HT1080 (cell line): Measurements from ENCODE around the gene HMBS. TPM values are rescaled to one million over a fixed set of nuclear protein-coding genes. Genes with fewer than 3 reads are reported as not detected.
A peak's percentile ranks its signal among the peaks of the same experiment; 100 is the strongest.
"Not testable (repeated sequence)": the region's sequence is repeated elsewhere in the genome, so short reads cannot be mapped to it uniquely, and the experiment has no call there.

Experiments used
- DNase-seq: peaks from one replicate; pipeline ENCODE4 v3.0.0-alpha.2; 2015; ENCODE audit warnings: low read depth
- polyA plus RNA-seq, 2 experiments: library from polyadenylated mRNA; depleted of rRNA; stranded (reverse); fragments of >200 nt; gene quantifications; 2 replicates each; pipeline ENCODE4 v1.2.3, GENCODE V29; 2015
- total RNA-seq: library from RNA; depleted of rRNA; stranded (reverse); fragments of >200 nt; shearing (Covaris generic); gene quantifications from 2 replicates; pipeline ENCODE4 v1.2.3, GENCODE V29; 2014; rRNA removed

HMBS gene
- total RNA-seq: 6.1 and 9.3 TPM in 2 replicates
- polyA plus RNA-seq (2015; cell fraction: cytosol; rRNA removed): 46.0 and 56.4 TPM in 2 replicates
- polyA plus RNA-seq (2015; cell fraction: nucleus; rRNA removed): 60.3 and 62.5 TPM in 2 replicates

DNA sequence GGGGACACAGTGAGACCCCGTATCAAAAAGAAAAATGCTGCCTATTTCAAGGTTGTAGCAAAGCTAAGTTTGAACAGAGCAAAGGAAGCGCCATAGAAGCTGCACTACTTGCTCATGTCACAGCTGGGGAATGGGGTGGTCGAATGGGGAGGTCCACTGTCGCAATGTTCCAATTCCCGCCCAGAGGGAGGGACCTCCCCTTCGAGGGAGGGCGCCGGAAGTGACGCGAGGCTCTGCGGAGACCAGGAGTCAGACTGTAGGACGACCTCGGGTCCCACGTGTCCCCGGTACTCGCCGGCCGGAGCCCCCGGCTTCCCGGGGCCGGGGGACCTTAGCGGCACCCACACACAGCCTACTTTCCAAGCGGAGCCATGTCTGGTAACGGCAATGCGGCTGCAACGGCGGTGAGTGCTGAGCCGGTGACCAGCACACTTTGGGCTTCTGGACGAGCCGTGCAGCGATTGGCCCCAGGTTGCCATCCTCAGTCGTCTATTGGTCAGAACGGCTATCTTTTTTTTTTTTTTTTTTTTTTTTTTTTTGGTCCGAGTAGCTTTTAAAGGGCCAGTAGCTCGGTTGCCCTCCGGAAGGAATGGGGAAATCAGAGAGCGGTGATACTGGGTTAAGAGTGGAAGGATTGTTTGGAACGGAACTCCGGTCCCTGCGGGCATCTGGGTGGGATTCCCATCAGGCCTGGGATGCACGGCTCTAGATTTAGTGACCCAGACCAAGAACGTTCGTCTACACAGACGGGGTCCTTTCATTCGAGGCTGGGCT, at the start of gene HMBS:
Gene HMBS, plus strand, starts transcription at position 219 of the 774 bp plus-strand sequence. Its CDS starts 153 bp downstream, at position 372.
- peak; percentile 97 for DNase-seq

DNA sequence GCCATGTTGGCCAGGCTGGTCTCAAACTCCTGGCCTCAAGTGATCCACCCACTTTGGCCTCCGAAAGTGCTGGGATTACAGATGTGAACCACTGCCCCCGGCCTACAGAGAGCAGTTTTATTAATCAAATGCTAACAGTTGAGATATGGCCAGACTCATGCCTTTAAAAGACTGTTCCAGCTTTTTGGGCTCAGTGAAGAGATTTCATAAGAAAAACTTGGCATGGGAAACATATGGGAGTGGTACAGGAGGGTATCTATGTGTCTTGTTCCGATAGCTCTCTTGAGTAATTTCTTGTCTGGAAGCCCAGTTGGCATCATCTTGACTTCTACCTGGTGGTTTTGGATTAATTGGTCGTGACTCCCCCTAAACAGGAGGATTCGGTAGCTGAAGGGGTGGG, 45.8 kb upstream of the HMBS start:
- no peak for DNase-seq

DNA sequence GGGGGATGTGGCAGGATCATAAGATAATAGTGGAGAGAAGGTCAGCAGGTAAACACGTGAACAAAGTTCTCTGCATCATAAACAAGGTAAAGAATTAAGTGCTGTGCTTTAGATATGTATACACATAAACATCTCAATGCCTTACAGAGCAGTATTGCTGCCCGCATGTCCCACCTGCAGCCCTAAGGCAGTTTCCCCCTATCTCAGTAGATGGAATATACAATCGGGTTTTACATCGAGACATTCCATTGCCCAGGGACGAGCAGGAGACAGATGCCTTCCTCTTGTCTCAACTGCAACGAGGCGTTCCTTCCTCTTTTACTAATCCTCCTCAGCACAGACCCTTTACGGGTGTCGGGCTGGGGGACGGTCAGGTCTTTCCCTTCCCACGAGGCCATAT, 45.2 kb upstream of the HMBS start:
- not testable (repeated sequence) for DNase-seq

DNA sequence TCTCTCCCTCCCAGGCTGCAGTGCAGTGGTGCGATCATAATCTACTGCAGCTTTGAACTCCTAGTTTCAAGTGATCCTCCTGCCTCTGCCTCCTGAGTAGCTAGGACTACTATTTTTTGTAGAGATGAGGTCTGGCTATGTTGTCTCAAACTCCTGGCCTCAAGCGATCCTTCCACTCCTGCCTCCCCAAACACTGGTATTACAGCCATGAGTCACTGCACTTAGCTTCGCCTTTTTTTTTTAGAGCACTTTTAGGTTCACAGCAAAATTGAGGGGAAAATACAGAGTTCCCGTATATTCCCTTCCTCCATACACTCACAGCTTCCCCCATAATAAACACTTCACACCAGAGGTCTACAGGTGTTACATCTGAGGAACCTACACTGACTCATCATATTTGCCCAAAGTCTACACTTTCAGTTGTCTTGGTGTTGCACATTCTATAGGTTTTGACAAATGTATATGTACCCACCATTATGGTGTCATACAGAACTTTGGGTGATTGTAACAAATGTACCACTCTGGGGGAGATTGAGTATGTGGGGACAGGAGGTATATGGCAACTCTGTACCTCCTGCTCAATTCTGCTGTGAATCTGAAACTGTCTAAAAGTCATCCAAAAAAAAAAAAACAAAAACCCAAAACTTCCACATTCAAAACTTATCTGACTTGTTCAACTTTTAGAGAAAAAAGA, 42.7 kb upstream of the HMBS start:
- peak; percentile 18 for DNase-seq

DNA sequence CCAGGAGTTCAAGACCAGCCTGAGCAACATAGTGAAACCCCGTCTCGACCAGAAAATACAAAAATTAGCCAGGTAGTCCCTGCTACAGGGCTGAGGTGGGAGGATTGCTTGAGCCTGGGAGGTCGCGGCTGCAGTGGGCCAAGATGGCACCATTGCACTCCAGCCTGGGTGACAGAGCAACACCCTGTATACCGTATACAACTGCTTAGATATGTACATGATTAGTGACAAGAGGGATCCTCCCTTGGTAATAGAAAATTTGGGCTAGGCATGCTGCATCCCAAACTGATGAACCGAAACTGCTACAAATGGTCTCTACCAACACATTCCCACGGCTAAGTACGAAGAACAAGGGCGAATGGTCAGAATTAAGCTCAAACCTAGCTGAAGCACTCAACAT, 41.8 kb upstream of the HMBS start:
- DNase-seq: no peak

DNA sequence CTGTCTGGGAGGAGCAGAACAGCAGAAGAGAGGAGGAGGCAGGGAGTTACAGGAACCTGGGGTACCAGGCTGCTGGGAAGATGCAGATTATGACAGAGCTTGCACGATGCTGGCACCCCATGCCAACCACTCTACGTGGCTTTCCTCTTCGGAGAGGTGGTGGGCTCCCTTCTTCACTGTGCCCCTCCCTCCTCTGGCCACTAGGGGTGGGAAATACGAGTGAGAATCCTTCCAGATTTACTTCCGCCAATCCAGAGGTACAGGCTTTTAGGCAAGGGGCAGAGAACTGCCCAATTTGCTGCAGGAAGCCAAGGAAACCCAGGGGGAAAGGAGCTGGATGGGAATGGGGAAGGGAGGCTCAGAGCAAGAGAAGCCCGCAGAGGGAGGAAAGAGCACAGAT, 40.0 kb upstream of the HMBS start:
- no peak for DNase-seq

DNA sequence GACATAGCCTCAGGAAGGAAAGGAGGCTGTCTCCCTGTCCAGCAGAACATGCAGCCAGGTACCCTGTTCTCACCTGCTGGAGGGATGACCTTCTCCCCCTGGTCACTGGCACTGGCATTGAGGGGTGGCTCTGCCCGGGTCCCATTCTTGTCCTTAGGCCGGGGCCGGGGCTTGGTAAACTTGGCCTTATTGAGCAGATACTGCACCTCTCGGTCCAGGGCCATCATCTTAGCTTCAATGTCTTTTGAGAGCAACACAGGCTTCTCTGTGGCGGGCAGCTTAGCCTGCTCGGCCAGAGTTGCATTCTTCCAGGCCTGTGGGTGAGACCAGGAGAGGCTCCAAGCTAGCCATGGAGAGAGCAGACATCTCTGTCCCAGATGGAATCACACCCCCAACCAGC, 38.2 kb upstream of the HMBS start:
- no peak for DNase-seq

DNA sequence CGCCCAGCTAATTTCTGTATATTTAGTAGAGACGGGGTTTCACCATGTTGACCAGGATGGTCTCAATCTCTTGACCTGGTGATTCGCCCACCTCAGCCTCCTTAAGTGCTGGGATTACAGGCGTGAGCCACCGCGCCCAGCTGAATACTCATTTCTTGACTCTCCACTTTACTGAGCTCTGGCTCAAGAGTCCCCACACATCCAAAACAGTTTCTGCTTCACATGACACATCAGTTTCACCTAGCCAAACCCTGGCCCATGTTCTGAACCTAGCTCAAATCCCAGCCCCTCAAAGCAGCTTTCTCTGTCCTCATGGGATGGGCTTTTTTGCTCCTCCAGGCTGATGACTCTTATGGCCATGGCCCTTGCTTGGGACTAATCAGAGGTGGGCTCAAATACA, 37.5 kb upstream of the HMBS start:
- DNase-seq: no peak

DNA sequence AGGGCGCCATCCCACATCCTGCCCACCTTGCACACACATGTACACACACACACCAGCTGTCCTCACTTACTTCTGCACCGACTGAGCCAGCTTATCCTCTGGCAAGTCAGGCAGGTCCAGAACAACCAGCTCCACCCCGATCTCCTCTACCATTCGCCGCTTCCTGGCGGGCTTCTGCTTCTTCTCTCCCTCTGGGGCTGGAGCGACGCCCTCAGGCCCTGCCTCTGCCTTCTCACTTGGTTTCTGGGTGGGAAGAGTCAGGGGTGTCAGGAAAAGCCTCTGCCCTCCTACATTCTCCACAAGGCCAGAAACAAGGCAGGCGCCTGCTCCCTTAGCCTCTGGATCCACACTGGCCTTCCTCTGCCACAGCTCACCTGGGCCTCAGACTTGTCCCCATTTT, 36.0 kb upstream of the HMBS start:
- no peak for DNase-seq

DNA sequence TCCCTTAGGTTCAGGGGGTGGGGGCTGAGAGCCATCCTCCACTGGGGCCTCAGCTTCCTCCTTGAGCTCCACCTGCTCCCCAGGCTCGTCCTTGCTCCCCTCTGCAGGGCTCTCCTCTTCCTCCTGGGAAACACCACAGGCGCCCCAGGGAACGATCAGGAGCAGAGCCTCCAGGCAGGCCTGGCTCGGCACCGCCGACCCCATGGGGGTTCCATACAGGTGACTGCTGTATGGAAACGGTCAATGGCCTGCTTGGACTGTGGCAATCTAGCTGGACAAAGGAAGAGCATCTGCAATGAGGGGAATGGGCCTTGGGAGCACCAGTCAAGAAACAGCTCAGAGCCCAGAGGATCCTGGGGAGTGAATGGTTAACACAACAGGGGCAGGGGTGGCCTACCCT, 35.6 kb upstream of the HMBS start:
- no peak for DNase-seq

DNA sequence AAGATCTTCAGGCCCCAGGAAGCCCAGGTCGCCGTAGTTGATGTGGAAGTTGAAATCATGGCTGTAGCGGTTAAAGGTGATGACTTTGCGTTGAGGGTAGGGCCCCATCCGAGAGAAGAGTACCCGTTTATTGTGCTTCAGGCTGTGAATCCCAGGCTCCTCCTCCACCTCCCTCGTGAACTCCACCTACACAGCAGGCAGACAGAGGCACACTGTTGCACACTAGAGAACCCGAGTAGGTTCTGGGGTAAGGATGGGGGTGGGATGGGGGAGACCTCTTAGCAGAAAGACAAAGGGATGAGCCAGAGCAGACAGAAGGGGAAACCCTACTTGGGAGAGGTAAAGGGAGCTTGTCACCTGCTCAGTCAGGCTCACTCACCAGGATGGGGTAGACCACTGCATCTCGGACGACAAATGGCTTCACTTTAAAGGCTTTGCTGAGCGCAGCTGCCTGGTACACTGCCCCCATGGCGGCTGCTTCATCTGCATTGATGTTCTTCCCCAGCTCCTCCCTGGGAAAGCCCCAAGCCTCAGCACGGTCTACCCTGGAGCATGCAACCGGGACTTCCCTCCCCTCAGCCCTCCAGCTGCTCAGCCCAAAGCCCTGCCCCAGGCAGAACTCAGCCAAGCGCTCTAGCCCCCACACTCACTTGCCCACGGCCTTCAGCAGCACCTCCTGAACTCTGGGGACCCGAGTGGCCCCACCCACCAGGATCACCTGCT, 33.1 kb upstream of the HMBS start:
- no peak for DNase-seq

DNA sequence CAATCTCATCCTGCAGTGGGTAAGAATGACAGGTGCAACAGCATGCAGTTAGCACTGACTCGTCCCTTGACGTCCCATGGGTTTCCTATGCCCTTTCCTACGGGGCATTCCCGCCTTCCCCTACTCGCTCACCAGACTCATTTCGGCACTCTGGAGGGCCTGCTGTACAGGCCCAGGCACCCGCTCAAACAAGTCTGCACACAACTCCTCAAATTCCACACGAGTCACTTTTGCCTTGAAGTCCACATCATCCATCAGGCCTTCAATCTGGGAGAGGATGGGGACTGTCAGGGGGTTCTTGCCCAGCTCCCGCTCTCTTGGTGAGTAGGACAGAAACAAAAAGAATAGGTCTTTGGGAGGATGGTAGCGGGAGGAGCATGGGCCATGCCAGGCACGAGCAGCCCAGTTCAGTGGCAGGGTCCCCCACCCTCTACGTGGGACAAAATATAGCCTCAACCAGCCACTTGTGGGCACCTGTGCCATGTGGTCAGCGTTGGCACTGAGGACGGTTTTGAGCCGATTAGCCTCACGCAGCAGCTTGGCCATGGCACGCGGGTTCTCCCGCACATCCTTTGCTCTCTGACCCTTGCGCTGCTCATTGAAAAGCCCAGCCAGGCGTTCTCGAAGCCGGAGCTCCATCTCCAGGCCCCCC, 32.4 kb upstream of the HMBS start:
- no peak for DNase-seq

DNA sequence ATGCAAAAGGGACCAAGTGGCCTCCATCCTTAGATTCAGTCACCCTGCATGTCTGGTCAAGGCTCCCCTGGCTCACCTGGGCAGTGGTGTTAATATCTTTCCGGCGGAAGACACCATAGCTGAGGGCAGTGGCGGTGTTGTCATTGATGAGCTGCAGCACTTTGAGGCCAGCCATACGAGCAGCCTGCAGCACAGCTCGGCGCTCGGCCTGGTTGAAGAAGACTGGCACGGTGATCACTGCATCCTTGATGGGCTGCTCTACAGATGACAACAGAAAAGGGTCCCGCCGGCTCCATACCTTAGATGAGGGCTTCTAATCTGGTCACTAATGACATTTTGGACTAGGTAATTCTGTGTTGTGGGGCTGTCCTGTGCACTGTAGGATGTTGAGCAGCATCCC, 30.3 kb upstream of the HMBS start:
- no peak for DNase-seq

DNA sequence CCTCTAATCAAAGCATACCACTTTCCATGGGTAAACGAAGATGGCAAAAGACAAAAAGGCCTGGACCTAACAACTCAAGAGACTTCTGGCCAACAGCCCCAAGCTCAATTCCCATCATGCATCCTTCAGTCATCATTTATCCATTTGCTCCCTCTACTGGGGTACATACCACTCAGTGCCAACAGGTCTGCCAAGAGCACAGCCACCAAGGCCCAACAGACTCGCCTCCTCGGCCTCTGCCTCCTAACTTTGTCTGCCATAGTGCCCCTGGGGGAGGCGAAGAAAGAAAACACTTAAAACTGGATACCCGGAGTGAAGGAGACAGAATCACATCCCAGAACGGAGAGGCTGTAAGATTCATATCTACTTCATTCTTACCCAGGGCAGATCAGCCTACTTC, 28.8 kb upstream of the HMBS start:
- peak; percentile 46 for DNase-seq

DNA sequence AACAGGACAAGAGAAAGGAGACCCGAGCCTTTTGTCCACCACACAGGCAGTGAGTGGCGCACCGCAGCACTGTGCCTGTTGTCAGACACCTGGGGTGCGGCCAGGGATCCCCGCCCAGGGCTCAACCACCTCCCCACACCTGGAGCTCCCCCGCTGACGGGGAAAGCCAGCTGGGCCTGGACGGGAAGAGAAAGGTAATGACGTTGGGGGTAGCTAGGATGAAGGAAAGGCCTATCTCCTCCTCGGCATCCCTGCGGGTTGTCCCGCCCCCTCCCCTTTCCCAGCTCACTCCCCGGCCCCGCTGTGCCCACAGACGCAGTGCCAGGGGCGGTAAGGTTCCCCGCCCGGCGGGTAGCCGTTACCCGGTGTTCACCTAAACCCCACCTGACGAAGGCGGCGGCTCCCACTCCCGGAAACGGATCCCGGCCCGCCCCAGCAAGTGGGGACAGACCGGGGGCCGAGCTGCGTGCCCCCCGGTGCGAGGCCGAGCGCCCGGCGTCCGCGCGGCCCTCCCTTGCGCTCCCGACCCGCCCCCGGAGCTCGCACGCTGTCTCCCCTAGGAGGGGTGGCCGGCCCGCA, 28.2 kb upstream of the HMBS start:
- no peak for DNase-seq

DNA sequence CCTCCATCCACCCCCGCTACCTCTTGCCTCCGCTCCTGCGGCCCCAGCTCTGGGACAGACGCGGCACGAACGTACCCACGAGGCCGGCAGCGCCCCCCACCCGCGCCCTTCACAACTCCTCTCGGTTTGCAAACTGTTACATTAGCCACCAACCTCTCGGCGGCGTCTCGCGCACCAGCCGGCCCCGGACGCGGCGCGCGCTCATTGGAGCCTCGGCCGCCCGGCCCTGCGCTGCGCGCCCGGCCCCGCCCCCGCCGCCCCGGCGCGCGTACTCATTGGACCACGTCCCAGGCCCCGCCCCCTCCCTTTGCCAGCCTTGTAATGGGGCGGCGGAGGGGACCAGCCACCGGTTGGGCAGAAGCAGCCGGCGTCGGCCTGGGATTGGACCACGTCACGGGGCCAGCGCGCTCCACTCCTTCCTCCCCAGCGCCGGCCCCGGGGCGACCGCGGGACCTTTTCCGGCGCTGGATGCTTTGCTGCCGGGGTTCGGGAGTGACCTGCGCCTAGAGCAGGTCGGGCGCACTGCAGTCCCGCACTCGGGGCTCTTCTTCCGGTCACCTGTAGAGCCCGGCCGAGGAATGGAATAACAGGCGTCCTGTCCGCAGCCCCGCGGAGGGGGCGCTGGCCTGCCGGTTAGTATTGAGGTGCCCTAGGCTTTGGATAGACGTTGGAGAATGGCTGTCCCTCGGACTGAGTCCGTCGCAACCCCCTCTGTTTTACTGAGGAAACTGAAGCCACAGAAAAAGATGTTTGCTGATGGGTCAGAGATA, 27.5 kb upstream of the HMBS start, which contains the start of gene HYOU1:
Gene HYOU1, minus strand, starts transcription at position 206 of the 770 bp plus-strand sequence. CDS start 1,045 bp downstream, outside the sequence.
- peak; percentile 94 for DNase-seq

DNA sequence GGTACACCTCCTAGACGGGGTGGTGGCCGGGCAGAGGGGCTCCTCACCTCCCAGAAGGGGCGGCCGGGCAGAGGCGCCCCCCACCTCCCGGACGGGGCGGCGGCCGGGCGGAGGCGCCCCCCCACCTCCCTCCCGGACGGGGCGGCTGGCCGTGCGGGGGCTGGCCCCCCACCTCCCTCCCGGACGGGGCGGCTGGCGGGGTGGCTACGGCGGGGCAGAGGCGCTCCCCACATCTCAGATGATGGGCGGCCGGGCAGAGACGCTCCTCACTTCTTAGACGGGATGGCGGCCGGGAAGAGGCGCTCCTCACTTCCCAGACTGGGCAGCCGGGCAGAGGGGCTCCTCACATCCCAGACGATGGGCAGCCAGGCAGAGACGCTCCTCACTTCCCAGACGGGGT, 25.6 kb upstream of the HMBS start:
- DNase-seq: not testable (repeated sequence)

DNA sequence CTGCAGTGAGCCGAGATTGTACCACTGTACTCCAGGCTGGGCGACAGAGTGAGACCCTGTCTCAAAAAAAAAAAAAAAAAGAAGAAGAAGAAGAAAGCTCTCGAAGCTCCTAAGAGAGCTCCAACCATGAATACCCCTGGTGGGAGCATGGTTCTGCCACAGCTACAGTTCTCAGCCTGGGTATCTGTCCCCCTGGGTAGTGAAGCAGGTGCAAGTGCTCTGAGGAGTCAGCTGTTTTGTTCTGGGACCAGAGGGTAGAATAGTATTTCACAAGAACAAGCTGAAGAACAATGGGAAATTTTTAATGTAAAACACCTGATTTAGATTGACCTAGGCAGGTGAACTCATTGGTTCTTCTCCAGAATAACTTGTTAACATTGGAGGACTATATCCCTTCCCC, 23.4 kb upstream of the HMBS start:
- DNase-seq: no peak

DNA sequence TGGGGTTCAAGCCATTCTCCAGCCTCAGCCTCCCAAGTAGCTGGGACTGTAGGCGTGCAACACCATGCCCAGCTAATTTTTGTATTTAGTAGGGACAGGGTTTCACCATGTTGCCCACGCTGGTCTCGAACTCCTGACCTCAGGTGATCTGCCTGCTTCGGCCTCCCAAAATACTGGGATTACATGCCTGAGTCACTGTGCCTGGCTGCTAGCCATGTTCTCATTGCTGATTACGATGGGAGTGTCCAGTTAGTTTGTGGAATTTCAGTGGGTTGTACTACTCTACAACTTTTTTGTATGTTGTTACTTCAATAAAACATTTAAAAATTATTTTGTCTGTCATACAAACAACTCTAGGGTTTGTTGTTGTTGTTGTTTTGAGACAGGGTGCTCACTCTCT, 21.9 kb upstream of the HMBS start:
- peak; percentile 27 for DNase-seq

DNA sequence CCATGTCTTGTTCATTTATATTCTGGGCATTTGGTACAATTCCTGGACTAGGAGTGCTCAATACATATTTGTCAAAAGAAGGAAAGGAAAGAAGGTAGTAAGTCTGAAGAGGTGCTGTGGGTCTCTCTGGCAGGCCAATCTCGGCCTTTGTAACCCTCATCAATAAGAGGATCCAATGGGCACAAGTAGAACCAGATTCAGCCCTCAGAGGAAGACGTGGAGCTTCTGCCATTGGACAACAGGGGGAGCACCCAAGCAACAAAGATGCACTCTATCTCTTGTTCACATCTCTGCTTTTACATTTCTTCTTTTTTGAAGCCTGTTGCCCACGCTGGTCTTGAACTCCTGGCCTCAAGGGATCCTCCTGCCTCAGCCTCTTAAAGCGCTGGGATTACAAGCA, 19.3 kb upstream of the HMBS start:
- DNase-seq: peak; percentile 29
